Renal pelvis (tissue), 4 donors: ENCODE data around the gene ZC3H7A. TPM values are rescaled to one million over a fixed set of nuclear protein-coding genes. Genes with fewer than 3 reads are reported as not detected.

Experiments used
- DNase-seq: peaks from one replicate; pipeline ENCODE4 v3.0.0-alpha.2; 2013
- polyA plus RNA-seq, 3 donors: library from polyadenylated mRNA; unstranded; fragments of 120-200 nt; gene quantifications; one replicate each; pipeline ENCODE4 v1.2.1, GENCODE V29; 2013; ENCODE audit not compliant: insufficient read length in 3 of 3

ZC3H7A gene
- polyA plus RNA-seq, 3 donors: 66.4 to 93.7 (median 82.6) TPM

GRCh38 chr16:11712122-11712521, 84.9 kb downstream of the ZC3H7A start:
- no peak for DNase-seq

GRCh38 chr16:11711662-11712061, 85.4 kb downstream of the ZC3H7A start:
- DNase-seq: no peak

DNA sequence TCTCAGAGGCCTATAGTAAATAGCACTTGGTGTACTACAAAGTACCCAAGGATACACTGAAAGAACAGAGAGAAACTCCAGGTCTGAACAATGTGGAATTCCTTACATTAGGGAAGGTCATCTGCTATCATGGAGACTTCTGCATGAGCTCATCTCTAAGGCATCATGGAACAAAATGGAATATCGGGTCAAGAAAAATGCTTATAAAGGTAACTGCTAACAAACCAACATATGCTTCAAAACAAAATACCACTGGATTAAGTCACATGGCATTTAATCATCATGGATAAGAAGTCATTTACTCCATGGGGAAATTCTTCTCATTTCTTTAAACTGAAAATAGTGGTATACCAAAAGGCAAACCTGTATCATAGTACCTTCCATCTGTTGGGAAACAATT, 88.6 kb downstream of the ZC3H7A start:
- DNase-seq: no peak

- DNase-seq: no peak
These were observed 89.3 kb downstream of the ZC3H7A start for GRCh38 chr16:11707679-11708197.

DNA sequence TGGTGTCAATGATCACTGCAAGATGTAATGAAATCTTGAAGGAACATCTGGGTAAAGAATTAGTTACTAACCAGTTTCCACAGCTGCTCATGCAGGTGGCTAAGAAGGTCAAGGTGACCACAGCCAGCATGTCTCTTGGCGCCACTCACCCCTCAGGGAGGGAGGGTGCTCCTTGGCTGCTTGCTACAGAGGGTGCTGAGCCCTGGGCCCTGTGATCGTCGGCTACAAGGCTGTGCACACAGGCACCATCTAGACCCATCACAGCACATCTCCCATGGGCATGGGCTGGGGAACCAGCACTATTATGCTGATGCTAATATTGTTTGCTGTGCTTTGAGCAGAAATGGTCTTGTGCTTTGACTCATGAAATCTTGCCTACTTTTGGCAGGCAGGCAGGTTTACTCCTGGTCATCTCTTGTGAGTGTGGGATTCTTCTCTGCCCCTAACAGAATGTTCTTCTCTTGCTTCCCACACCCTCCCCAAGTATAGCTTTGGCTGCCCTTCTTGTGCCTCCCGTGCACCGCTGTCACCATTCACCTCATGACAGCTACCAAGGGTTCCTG, 90.8 kb downstream of the ZC3H7A start:
- DNase-seq: no peak

- DNase-seq: no peak
These were observed 91.6 kb downstream of the ZC3H7A start for GRCh38 chr16:11705311-11706025.

Other genes with a start within 250 kb of the ZC3H7A start
- 100 to 1,000 TPM in 2 of 3 donors, 10 to 100 TPM in 1; 99.4 to 104 (median 103) TPM for gene LITAF, start 210.3 kb downstream of the ZC3H7A start, polyA plus RNA-seq
- 10 to 100 TPM; 35.5 to 44.4 (median 38.6) TPM for gene SNN, start 128.8 kb downstream of the ZC3H7A start, polyA plus RNA-seq
- 10 to 100 TPM; 40.3 to 47.1 (median 43.1) TPM for gene TXNDC11, start 54.4 kb downstream of the ZC3H7A start, polyA plus RNA-seq
- 100 to 1,000 TPM; 197 to 233 (median 207) TPM for gene RSL1D1, start 54.3 kb upstream of the ZC3H7A start, polyA plus RNA-seq
- 100 to 1,000 TPM in 2 of 3 donors, 10 to 100 TPM in 1; 100.0 to 117 (median 110) TPM for gene GSPT1, start 118.7 kb upstream of the ZC3H7A start, polyA plus RNA-seq
- 10 to 100 TPM in 1 of 3 donors, 1 to 10 TPM in 2; 5.5 to 17.1 (median 6.5) TPM for gene NPIPB2, start 144.8 kb upstream of the ZC3H7A start, polyA plus RNA-seq
- gene TNFRSF17, start 168.0 kb upstream of the ZC3H7A start, polyA plus RNA-seq: not detected
- 10 to 100 TPM; 30.3 to 43.7 (median 39.1) TPM for gene SNX29, start 179.5 kb upstream of the ZC3H7A start, polyA plus RNA-seq